Mucosa of rectum (tissue), 2 donors: Measurements from ENCODE around the gene PLPP3.
A peak's percentile ranks its signal among the peaks of the same experiment; 100 is the strongest.

Experiments
- H3K27ac ChIP-seq, 2 donors: one replicate each; pipeline ENCODE4 v1.7.0; 2013; ENCODE audit warnings: inconsistent platforms in 2 of 2, low read depth in 2 of 2, low read length in 2 of 2
- H3K27me3 ChIP-seq, 2 donors: one replicate each; pipeline ENCODE4 v1.7.0; 2013; ENCODE audit warnings: low read length in 2 of 2; ENCODE audit not compliant: control insufficient read depth in 2 of 2, insufficient read depth in 2 of 2
- H3K36me3 ChIP-seq, 2 donors: one replicate each; pipeline ENCODE4 v1.7.0; 2013; ENCODE audit warnings: low read length in 2 of 2; ENCODE audit not compliant: control insufficient read depth in 2 of 2, insufficient read depth in 2 of 2
- H3K4me1 ChIP-seq, 2 donors: one replicate each; pipeline ENCODE4 v1.7.0; 2013; ENCODE audit warnings: low read length in 2 of 2, mild to moderate bottlenecking in 1 of 2; ENCODE audit not compliant: control insufficient read depth in 2 of 2, insufficient read depth in 2 of 2
- H3K4me3 ChIP-seq, 2 donors: one replicate each; pipeline ENCODE4 v1.7.0; 2013; ENCODE audit warnings: low read length in 2 of 2
- H3K9ac ChIP-seq, 2 donors: one replicate each; pipeline ENCODE4 v1.7.0; 2013; ENCODE audit warnings: low read length in 2 of 2, low read depth in 1 of 2, mild to moderate bottlenecking in 1 of 2
- H3K9me3 ChIP-seq, 2 donors: one replicate each; pipeline ENCODE4 v1.7.0; 2013; ENCODE audit warnings: low read length in 2 of 2; ENCODE audit not compliant: control insufficient read depth in 2 of 2
- donor health status: healthy.
- donor health status: Normal muscosa, but diverticular disease.

PLPP3 gene

DNA sequence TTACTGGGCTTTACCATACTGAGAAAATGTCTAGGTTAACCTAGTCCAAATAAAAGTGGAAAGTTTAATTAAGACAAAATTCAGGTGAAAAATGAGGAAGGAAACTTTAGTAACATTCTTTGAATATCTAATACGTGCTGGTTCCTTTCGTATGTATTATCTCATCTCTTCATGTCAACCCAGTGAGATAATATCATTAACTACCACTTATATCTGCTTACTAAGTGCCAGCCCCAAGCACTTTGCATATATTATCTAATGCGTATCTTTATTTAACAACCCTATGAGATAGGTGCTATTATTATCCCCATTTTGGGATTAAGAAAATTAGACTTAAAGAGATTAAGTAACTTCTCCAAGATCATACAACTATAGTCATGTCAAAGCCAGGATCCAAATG lies 12.5 kb upstream of the PLPP3 start:
- Histone ChIP-seq H3K27me3 (no peaks in the 10 kb centered on the region), H3K9me3 (no peaks in the 10 kb centered on the region), H3K4me1 (no peaks in the 10 kb centered on the region), H3K27ac (no peak overlapping the region), H3K36me3 (no peaks in the 10 kb centered on the region), H3K4me3 (no peak overlapping the region), H3K9ac (no peak overlapping the region)

DNA sequence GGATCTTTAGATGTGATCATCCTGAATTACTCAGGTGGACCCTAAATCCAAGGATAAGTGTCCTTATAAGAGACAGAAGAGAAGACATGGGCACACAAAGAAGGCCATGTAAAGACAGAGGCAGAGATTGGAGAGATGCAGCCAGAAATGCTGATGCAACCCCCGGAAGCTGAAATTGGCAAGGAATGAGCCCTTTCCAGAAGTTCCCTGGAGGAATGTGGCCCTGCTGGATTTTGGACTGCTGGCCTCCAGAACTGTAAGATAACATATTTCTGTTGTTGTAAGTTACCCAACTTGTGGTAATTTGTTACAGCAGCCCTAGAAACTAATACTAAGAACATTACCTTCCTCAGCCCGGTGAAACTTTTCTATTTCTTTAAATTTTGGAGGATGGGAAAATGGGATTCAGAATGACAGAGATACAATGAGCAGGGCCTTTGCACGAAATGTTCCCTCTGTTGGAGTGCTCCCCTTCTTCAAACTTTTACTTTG lies 11.2 kb upstream of the PLPP3 start:
- no peaks in the 10 kb centered on the region for H3K4me1 ChIP-seq
- H3K36me3 ChIP-seq, result no peaks in the 10 kb centered on the region
- H3K27me3 ChIP-seq, result no peaks in the 10 kb centered on the region
- no peaks in the 10 kb centered on the region for H3K9me3 ChIP-seq
- no peak overlapping the region for H3K9ac ChIP-seq
- no peak overlapping the region for H3K4me3 ChIP-seq
- no peak overlapping the region for H3K27ac ChIP-seq

DNA sequence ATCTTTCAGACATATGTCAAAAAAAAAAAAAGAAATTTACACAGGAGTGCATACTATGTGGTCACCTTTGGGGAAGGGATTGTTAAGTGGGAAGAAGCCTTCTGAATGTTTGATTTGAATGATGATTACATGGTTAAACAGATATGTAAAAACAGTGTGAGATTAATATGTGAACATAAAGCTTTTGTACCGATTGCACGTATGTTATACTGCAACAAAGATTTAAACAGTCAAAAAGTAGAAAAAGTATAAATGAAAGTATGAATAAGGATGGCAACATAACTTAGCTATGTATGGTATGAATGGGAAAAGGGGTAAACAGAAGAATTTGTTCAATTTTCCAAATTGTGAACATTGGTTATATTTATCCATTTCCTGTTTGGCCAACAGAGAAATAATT lies 10.0 kb upstream of the PLPP3 start:
- no peaks in the 10 kb centered on the region for H3K9me3 ChIP-seq
- no peaks in the 10 kb centered on the region for H3K36me3 ChIP-seq
- H3K27me3 ChIP-seq, result no peaks in the 10 kb centered on the region
- H3K4me3 ChIP-seq, result no peak overlapping the region
- no peaks in the 10 kb centered on the region for H3K4me1 ChIP-seq
- no peak overlapping the region for H3K9ac ChIP-seq
- no peak overlapping the region for H3K27ac ChIP-seq

DNA sequence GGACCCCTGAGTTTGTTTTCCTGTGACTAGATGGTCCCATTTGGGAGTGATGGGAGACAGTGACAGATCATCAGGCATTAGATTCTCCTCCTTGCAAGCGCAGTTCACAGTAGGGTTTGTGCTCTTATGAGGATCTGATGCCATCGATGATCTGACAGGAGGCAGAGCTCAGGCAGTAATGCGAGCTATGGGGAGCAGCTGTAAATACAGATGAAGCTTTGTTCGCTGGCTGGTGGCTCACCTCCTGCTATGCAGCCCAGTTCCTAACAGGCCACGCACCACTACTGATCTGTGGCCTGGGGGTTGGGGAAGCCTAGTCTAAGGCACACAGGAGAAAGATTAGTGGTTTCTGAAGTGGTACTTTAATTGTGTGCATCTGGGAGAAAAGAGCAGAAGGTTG lies 7.1 kb upstream of the PLPP3 start:
- Histone ChIP-seq H3K9me3 (no peaks in the 10 kb centered on the region), H3K27me3 (no peaks in the 10 kb centered on the region), H3K9ac (no peak overlapping the region), H3K36me3 (no peaks in the 10 kb centered on the region), H3K27ac (no peak overlapping the region), H3K4me1 (no peaks in the 10 kb centered on the region), H3K4me3 (no peak overlapping the region)

DNA sequence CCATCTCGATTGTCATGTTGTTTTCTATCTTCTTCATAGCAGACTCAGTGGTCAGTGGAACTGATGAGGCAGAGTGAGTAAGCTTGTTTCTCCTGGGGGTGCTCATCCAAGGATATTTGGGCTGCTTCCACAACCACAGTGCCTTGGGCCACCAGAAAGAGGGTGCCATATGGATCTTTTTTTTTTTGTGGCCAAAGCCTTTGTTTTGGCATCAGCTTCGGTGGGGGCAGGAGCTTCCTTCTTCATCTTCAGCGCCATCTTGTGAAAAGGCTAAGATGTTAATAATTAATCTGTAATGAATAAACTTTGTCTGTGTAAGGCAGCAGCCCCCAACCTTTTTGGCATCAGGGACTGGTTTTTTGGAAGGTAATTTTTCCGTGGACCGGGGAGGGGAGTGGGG lies 6.6 kb upstream of the PLPP3 start:
- no peaks in the 10 kb centered on the region for H3K36me3 ChIP-seq
- no peak overlapping the region for H3K4me3 ChIP-seq
- no peaks in the 10 kb centered on the region for H3K4me1 ChIP-seq
- H3K27me3 ChIP-seq, result no peaks in the 10 kb centered on the region
- H3K27ac ChIP-seq, result no peak overlapping the region
- no peak overlapping the region for H3K9ac ChIP-seq
- H3K9me3 ChIP-seq, result no peaks in the 10 kb centered on the region

DNA sequence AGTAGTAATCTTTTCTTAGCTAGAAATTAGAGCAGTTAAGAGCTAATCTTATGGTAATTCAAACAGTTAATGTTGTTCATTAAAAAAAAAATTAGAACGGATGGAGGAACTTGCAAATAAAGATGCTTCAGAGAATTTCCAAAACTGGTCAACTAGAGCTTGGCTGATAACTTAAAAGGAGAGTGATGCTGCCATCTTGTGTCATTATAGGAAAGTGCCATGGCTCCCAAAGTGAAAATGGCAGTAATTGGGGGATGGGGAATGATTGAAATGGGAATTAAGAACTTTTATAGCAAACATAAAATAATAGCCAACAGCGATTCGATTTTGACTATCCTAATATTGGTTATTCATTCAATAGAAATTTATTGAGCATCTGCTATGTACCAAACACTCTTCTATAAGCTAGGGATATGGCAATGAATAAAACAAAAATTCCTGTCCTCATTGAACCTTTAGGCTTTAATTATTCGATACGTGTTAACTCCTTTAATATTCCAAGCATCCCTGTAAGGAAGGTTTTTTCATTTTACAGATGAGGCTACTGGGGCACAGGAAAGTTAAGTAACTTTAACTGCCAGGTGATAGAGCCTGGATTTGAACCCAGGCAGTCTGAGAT lies 5.7 kb upstream of the PLPP3 start:
- Histone ChIP-seq H3K9me3 (no peaks in the 10 kb centered on the region), H3K9ac (no peak overlapping the region), H3K27ac (no peak overlapping the region), H3K36me3 (no peaks in the 10 kb centered on the region), H3K27me3 (no peaks in the 10 kb centered on the region), H3K4me3 (no peak overlapping the region), H3K4me1 (no peaks in the 10 kb centered on the region)

DNA sequence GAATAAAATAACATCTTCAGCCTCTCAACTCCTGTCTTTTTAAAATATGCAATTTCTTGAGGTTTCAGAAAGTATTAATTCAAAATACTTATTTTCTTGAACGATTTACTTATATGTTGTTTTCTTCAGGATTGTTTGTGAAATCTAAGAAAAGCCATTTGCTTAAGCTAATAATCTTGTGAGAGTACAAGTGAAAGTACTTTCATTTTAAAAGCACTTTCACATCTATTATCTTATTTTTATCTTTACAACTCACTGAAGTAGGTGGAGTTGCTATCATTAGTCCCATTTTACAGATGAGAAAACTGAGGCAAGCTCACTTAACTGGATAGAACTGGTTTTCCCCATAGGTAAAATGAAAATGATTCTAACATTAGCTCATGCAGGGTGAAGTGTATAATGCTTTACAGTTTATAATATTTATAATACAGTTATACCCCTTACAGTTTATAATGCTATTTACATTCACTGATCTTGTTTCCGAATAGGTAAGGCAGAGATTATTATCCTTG lies 4.7 kb upstream of the PLPP3 start:
- Histone ChIP-seq H3K9ac (no peak overlapping the region), H3K4me3 (no peak overlapping the region), H3K27me3 (no peaks in the 10 kb centered on the region), H3K9me3 (no peaks in the 10 kb centered on the region), H3K27ac (no peak overlapping the region), H3K36me3 (no peaks in the 10 kb centered on the region), H3K4me1 (peaks cover 0 to 3% of the 10 kb centered on the region in 2 donors)

DNA sequence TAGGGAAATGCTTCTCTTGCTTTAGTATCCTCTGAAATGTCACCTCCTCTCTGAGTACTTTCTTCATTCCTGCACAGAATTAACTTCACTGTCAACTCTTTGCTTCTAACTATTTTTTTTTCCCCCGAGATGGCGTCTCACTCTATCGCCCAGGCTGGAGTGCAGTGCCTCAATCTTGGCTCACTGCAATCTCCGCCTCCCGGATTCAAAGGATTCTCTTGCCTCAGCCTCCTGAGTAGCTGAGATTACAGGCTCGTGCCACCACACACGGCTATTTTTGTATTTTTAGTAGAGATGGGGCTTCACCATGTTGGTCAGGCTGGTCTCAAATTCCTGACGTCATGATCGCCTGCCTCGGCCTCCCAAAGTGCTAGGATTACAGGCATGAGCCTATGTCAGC lies 1.4 kb upstream of the PLPP3 start:
- Histone ChIP-seq H3K4me1 (peaks cover 14 to 18% of the 10 kb centered on the region in 2 donors), H3K9me3 (no peaks in the 10 kb centered on the region)

DNA sequence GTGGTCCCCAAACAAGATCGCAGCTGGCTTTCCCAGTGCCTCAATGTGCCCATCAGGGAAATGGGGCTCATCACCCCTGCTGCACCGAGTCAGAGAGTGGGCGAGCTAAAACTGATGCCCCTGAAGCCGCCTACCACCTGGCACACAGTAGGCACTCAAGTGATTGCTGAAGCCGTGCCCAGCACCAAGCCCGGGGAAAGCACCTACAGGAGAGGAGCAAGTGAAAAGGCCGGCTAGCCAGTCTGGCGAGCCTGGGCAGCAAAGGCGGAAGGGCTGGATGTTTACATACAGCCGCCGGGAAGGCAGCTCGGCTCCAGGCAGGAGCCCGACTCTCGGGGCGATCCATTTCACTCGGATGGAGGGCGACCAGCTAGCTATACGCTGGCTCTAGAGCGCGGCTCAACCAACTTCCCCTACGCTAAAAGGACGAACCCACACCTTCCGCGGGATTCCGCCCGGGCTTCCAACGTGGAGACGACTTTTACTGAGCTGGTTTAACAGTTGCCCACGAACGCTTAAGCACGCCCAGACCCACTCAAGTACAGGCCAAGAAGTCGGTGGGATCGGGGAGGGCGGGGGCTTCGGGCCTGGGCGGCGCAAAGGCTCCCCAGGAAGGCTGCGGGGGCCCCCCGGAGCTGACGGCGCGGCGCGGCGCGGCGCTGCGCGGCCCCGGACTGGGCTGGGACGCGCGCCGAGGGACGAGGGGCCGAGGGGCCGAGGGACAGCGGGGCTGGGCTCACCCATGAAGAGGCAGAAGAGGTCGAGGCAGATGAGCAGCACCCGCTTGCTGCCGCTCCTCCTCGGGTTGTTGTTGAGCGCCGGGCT lies 1.0 kb downstream of the PLPP3 start:
- H3K36me3 ChIP-seq, result no peaks in the 10 kb centered on the region
- peak overlapping the region; percentile 75 to 90 for H3K4me3 ChIP-seq
- no peaks in the 10 kb centered on the region for H3K27me3 ChIP-seq
- peak overlapping the region; percentile 91 for H3K9ac ChIP-seq
- H3K4me1 ChIP-seq, result peaks cover 16 to 18% of the 10 kb centered on the region in 2 donors
- H3K9me3 ChIP-seq, result no peaks in the 10 kb centered on the region
- peak overlapping the region; percentile 87 to 91 for H3K27ac ChIP-seq

More for the DNA sequence above, 1.4 kb upstream of the PLPP3 start:
- Histone ChIP-seq H3K9ac (no peak overlapping the region), H3K27me3 (no peaks in the 10 kb centered on the region), H3K36me3 (no peaks in the 10 kb centered on the region), H3K4me3 (no peak overlapping the region), H3K27ac (no peak overlapping the region)

DNA sequence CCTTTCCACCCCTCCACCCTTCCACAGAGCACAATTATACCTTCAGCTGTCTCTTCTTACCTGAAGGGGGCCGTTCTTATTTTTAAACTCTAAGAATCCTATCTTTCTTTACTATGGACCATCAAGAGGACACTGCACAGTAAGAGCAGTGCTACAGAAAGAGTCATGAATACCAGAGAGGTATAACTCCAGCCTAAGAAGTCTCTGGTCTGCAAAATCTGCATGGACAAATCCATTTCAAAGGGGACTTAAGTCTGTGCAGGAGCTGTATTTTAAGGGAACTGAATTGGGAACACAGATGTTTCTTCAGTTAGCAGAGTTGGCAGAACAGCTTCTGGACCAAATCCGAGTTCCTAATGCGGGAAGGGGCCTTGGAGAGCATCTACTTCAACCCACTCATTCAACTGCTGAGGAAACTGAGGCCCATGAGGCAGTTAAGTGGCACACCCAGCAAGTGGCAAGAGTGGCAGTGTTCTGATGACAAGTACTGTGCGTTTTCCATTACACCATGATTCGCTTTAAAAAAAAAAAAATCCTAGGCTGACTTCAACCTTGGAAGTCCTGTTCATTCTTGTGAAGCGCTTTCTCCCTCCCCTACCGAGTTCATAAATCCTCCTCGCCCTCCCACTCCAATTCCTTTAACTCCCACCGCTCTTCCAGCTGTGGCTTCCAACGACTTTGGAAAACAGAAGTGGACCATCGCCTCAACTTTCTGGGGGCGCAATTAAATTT lies 1.8 kb downstream of the PLPP3 start:
- Histone ChIP-seq H3K9me3 (no peaks in the 10 kb centered on the region), H3K27ac (peak overlapping the region; percentile 87 to 91), H3K36me3 (no peaks in the 10 kb centered on the region), H3K4me3 (peak overlapping the region; percentile 75 to 90), H3K27me3 (no peaks in the 10 kb centered on the region), H3K4me1 (peaks cover 19 to 21% of the 10 kb centered on the region in 2 donors), H3K9ac (peak overlapping the region; percentile 91)
